GM19395 (cell line): ENCODE results near the gene KANK4.
"Not testable (repeated sequence)": the region's sequence is repeated elsewhere in the genome, so short reads cannot be mapped to it uniquely, and the experiment has no call there.

Experiments used
- ATAC-seq: cut with Tn5 transposase; IDR thresholded peaks from one replicate; pipeline ENCODE4 v1.9.1; 2021; ENCODE audit warnings: mild to moderate bottlenecking, moderate library complexity; ENCODE audit not compliant: unreplicated experiment

KANK4 gene

DNA sequence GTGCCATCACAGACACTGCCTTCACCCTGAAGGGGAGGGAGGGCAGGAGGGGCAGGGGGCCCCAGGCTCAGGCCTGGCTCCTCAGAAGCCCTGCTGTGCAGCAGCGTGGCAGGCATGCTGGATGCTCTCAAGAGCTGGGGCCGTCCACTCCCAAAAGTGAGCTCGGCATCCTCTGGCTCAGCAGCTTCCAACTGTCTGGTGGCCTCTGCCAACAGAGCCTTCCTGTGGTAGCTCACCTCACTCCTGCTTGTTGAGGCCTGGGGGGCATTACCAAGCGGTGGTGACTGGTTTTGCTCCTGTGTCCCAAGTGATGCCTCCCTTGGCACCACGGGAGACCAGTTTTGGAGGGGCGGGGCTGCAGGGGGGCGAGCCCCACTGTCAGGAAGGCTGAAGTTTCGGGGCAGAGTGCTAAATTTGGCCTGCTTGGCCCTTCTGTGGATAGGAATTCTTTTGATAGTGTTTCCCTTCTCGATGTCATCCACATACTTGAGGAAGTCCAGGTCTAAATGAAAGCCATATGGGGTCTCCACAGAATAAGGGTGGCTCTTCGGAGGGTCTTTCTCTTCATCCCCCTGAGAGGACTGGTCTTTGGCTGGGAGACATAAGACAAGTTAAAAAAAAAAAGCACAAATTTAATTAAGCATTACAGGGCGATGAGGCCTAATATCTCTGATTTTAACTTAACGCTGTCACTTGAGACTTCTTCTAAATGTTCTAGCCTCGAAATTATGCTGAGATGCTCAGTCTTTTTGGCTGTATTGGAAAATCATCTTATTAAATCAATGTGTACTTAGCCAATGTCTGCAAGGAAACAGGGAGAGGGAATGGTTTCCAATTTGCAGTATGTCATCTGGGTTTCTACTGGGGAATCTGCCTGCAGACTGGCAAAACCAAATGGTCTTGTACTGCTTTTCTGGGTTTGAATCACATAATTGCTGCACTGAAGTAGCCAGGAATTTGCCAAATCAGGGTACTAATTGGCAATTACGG is 44.4 kb downstream of the KANK4 start:
- ATAC-seq: no peak

- ATAC-seq: no peak
These were observed 45.3 kb downstream of the KANK4 start for GRCh38 chr1:62273953-62274352.

GRCh38 chr1:62271948-62272728 is 47.1 kb downstream of the KANK4 start:
- ATAC-seq: peak; percentile 96

DNA sequence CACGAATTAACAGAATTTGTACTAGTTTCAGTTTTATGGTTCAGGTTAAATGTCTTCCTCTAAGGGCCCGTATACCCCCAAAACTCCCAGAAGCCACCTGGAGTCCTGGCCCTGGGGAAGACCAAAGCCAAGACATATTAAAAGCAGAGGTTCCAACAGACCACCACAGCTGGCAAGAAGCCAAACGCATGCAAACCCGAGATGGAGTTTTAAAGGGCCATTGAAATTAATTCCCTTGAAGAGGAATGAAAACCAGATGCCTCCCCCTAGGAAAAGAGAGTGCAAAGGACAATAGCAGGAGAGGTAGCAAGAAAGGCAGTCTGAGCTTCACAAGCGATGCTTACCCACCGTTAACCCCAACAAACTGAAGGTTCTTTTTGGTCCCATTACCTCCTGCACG is 48.1 kb downstream of the KANK4 start:
- ATAC-seq: no peak

DNA sequence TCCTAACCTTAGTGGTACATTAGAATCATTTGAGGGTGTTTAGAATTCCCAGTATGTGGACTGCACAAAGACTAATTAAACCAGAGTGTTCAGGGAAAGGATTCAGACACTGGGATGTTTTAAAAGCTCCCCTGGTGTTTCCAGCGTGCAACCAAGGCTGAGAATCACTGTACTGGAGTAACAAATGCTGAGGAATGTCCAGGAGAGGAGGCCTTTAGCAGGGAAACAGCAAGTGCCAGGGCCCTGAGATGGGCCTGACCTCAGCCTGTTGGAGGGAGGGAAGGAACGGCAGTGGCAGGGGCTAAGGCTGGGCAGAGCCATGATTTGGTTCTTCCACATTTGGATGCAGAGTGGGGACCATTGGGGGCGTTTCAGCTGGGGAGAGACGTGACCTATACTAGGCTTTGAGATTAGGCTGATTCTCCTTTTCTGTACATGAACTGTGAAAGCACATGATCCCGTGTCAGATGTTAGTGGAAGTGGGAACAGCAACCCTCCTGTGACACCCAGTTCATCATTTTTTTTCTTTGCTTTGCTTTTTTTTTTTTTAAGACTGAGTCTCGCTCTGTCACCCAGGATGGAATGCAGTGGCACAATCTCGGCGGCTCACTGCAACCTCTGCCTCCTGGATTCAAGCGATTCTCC is 49.3 kb downstream of the KANK4 start:
- no peak for ATAC-seq

GRCh38 chr1:62269439-62269838 is 49.8 kb downstream of the KANK4 start:
- ATAC-seq: no peak

DNA sequence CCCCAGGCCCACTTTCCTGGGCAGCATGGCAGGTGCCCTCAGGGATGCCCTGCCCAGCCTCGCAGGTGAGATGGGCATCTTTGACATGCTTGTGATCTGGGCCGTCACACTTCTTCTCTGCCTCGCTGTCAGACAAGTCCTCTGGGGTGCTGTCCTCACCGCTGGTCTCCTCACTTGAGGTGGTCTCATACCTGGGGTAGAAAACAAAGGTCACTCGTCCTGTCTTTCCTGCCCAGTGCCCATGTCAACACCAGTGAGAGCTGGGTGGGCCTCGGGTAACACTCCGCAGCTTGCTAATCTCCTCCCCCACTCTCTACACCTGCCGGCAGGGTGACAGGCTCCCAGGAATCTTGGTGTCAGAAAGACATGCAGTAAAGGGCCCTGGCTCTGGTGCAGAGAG is 50.9 kb downstream of the KANK4 start:
- ATAC-seq: no peak

DNA sequence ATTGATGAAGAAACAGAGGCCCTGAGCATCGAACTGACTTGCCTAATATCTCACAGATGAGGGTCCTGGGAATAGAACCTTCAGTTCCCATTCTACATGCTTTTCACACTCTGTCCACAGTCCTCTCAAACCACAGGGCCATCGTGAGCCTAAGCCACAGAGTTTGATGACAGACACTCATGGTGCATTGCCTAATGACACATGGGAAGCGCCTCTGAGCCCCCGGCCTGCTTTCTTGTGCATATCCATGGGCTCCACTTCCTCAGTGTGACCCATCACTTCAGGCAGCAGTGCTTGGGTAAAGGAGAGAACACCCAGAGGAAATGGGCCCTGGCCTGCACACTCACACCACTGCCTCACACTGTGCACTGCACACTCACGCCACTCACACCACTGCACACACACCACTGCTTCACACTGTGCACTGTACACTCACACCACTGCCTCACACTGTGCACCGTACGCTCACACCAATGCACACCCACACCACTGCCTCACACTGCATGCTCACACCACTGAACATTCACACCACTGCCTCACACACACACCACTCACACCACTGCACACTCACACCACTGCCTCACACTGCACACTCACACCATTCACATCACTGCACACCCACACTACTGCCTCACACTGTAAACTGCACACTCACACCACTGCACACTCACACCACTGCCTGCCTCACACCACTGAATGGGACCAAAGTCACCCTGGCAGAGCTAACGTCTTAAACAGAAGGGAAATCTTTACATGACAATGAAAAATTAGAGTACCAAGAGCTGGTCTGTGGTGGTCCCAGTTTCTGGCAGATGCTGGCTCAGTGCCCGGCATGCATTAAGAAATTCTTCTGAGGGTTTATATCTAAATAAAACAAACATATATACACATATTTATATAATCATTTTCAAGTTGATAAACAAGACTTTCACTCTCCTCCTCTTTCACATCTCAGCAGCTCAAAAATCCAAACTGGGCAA is 53.0 kb downstream of the KANK4 start:
- ATAC-seq: no peak

DNA sequence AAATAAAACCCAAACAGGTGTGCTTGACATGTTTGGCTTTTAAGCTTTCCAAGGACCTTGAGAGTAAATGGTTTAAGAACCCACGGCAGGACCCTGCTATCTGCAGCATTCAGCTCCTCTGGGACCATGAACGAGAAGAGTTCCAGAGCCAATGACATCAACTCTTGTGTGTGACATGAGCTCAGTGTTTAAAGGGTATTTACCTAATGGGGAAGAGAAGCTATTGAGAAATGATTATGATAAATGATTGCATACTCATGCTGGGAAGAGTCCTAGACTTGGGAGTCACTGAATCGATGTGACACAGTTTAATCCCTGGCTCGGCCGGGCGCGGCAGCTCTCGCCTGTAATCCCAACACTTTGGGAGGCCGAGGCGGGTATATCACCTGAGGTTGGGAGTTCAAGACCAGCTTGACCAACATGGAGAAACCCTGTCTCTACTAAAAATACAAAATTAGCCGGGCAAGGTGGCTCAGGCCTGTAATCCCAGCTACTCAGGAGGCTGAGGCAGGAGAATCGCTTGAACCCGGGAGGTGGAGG is 55.4 kb downstream of the KANK4 start:
- ATAC-seq: no peak

DNA sequence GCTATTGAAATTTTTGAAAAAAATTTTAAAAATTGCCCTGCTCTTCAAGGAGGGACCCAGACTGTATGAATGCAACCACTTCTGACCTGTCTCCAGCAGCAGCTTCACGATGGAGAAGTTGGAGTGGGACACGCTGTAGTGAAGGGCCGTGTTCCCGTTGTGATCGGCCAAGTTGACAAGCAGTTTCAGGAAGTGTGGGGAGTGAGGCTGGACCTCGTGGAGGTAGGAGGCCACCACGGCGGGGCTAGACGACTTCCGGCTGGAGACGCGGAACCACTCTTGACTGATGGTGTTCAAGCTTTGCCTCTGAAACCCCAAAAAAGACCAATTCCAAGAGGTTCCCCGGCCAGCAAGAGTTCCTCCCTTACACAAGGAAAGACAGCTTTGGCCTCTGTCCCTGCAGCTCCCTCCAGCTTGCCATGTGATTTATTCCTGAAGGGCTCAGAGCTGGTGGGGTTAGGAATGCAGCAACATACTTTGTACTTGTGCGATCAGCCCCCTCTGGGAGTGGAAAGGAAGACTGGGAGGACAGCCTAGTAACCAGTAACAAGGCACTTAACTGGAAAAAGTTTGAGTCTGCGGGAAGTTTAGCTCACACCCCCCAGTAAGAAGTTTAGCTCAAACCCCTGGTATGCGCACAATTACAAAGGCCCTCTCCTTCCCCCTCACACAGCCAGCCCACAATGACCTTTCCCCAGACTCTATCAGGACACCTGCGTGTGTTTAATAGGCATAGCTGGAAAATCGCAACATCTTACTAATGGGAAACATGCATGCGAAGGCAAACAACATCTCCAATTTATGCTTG is 56.0 kb downstream of the KANK4 start:
- no peak for ATAC-seq

- ATAC-seq: no peak
These were observed 58.5 kb downstream of the KANK4 start for GRCh38 chr1:62260688-62261087.

GRCh38 chr1:62259551-62259950 is 59.7 kb downstream of the KANK4 start:
- ATAC-seq: no peak

DNA sequence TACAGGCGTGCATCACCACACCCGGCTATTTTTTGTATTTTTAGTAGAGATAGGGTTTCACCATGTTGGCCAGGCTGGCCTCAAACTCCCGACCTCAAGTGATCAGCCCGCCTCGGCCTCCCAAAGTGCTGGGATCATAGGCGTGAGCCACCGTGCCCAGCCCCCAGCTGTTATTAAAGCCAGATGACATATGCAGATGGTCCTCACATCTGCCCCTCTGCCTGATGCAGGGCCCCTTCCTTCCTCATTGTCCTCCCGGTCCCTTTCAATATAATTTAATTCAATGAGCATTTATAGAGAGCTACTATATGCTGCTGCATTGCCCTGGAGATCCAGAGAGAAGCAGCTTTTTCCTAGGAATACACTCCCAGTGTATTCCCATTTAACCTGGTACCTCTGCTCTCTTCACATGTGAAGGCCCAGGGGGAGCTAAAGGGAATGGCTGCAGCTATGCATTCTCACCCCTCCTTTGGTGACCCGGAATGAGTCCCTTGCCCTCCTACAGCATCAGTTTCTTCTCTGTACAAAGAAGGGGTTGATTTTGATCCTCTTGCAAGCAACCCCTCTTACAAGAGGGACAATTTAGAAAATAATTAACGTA is 69.0 kb downstream of the KANK4 start:
- no peak for ATAC-seq

DNA sequence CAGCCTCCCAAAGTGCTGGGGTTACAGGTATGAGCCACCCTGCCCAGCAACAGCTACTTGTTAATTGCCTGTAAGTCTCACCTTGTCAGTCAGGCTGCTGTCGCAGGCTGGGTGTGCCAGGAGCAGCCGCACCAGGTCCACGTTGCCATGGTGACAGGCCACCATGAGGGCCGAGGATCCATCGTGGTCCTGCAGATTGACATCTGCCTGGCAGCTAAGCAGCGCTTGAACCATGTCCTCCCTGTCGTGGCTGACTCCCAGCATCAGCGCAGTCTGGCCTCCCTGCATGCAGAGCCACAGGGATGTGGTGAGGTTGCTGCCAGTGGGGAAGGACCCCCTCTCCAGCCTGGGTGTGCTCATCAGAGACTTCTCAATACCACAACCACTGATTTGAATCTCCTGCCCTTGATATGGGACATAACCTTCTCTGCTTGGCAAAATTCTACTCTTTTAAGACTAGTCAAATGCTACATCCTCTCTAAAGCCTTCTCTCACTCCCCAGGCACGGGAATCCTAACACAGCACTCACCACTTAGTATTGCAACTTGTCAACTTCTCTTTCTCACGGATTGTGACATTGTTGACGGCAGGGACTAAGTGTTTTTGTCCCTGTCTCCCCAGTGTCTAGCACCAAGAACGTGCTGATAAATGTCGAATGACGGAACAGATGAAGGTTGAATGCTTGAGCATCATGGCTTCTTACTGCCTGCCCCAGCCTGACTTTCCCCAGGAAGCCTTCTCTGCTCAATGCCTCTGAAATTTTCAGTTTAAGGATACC is 71.7 kb downstream of the KANK4 start:
- no peak for ATAC-seq

DNA sequence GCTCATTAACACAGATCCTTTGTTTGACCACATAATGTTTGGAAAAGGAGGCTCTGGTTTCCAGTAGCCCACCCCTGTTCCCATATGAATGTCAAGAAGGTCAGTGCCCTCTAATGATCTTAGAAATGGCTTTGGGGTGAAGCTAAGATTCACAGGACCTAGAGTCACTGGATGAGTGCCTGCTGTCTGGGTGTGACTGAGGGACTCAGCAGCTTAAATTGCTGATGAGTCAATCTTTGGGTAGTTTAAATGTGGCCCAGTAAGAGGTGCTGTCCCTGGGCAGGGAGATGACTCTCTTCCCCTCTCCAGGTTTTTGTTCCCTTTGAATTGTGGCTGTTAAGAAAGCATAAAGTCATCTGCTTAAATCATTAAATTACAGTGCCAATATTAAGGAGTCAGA is 74.0 kb downstream of the KANK4 start:
- no peak for ATAC-seq

DNA sequence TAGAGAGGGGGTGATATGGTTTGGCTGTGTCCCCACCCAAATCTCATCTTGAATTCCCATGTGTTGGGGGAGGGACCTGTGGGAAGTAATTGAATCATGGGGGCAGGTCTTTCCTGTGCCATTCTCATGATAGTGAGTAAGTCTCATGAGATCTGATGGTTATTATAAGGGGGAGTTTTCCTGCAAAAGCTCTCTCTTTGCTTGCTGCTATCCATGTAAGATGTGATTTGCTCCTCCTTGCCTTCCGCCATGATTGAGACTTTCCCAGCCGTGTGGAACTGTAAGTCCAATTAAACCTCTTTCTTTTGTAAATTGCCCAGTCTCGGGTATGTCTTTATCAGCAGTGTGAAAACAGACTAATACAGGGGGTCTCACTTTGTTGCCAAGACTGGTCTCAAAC is 74.9 kb downstream of the KANK4 start:
- ATAC-seq: not testable (repeated sequence)

GRCh38 chr1:62241371-62242131 is 77.7 kb downstream of the KANK4 start:
- no peak for ATAC-seq
